H9 (cell line): ENCODE results near the gene LIN28B. TPM values are rescaled to one million over a fixed set of nuclear protein-coding genes. Genes with fewer than 3 reads are reported as not detected.
"Not testable (repeated sequence)": the region's sequence is repeated elsewhere in the genome, so short reads cannot be mapped to it uniquely, and the experiment has no call there.

Experiments used
- DNase-seq: peaks from one replicate; pipeline ENCODE4 v3.0.0-alpha.2; 2017
- H2AFZ ChIP-seq: one replicate; pipeline ENCODE4 v1.6.1; 2013; ENCODE audit warnings: mild to moderate bottlenecking, low read length, control low read depth, moderate library complexity
- H2AK5ac ChIP-seq: 2 replicates; pipeline ENCODE4 v1.6.1; 2013; ENCODE audit warnings: low read length, control low read depth, mixed read lengths; ENCODE audit not compliant: insufficient read length
- H2BK120ac ChIP-seq: one replicate; pipeline ENCODE4 v1.6.1; 2013; ENCODE audit warnings: low read depth, mild to moderate bottlenecking, low read length, control low read depth, inconsistent platforms; ENCODE audit not compliant: poor library complexity, severe bottlenecking
- H2BK12ac ChIP-seq: 2 replicates; pipeline ENCODE4 v1.6.1; 2013; ENCODE audit warnings: low read length, control low read depth, mixed read lengths, low read depth; ENCODE audit not compliant: insufficient read length
- H2BK15ac ChIP-seq: 2 replicates; pipeline ENCODE4 v1.6.1; 2013; ENCODE audit warnings: low read depth, low read length, control low read depth
- H2BK20ac ChIP-seq: one replicate; pipeline ENCODE4 v1.6.1; 2013; ENCODE audit warnings: low read depth, mild to moderate bottlenecking, low read length, control low read depth, inconsistent platforms; ENCODE audit not compliant: poor library complexity, severe bottlenecking
- H2BK5ac ChIP-seq: 2 replicates; pipeline ENCODE4 v1.6.1; 2013; ENCODE audit warnings: low read length, control low read depth, mixed read lengths; ENCODE audit not compliant: insufficient read length
- H3K14ac ChIP-seq: 2 replicates; pipeline ENCODE4 v1.6.1; 2013; ENCODE audit warnings: low read length, control low read depth; ENCODE audit not compliant: insufficient read depth
- H3K18ac ChIP-seq: 2 replicates; pipeline ENCODE4 v1.6.1; 2013; ENCODE audit warnings: low read depth, mild to moderate bottlenecking, mixed read lengths, low read length, control low read depth; ENCODE audit not compliant: insufficient read length
- H3K23ac ChIP-seq: 2 replicates; pipeline ENCODE4 v1.6.1; 2013; ENCODE audit warnings: low read length, control low read depth, mixed read lengths, low read depth; ENCODE audit not compliant: insufficient read length
- H3K23me2 ChIP-seq: 2 replicates; pipeline ENCODE4 v1.6.1; 2013; ENCODE audit warnings: low read depth, mild to moderate bottlenecking, mixed read lengths, low read length, control low read depth; ENCODE audit not compliant: insufficient read length, poor library complexity, severe bottlenecking
- H3K27ac ChIP-seq: 2 replicates; pipeline ENCODE4 v1.5.1; 2013; ENCODE audit warnings: low read length, control low read depth, mixed read lengths, low read depth; ENCODE audit not compliant: insufficient read length
- H3K27me3 ChIP-seq: 2 replicates; pipeline ENCODE4 v1.6.1; 2013; ENCODE audit warnings: low read length, control low read depth, inconsistent platforms; ENCODE audit not compliant: insufficient read depth
- H3K4ac ChIP-seq: 2 replicates; pipeline ENCODE4 v1.6.1; 2013; ENCODE audit warnings: low read depth, mild to moderate bottlenecking, control low read depth, inconsistent platforms, low read length, moderate library complexity
- H3K4me1 ChIP-seq: 2 replicates; pipeline ENCODE4 v1.6.1; 2013; ENCODE audit warnings: low read length, control low read depth, inconsistent platforms; ENCODE audit not compliant: insufficient read depth
- H3K4me2 ChIP-seq: 2 replicates; pipeline ENCODE4 v1.6.1; 2013; ENCODE audit warnings: low read length, control low read depth, mixed read lengths; ENCODE audit not compliant: insufficient read length, insufficient read depth
- H3K56ac ChIP-seq: 2 replicates; pipeline ENCODE4 v1.6.1; 2013; ENCODE audit warnings: low read depth, mild to moderate bottlenecking, mixed read lengths, low read length, control low read depth; ENCODE audit not compliant: insufficient read length
- H3K79me1 ChIP-seq: 2 replicates; pipeline ENCODE4 v1.6.1; 2013; ENCODE audit warnings: low read depth, mild to moderate bottlenecking, moderate library complexity, low read length, control low read depth, inconsistent platforms; ENCODE audit not compliant: insufficient read depth, poor library complexity, severe bottlenecking
- H3K79me2 ChIP-seq: 2 replicates; pipeline ENCODE4 v1.6.1; 2013; ENCODE audit warnings: low read length, control low read depth, inconsistent platforms; ENCODE audit not compliant: insufficient read depth
- H3K9ac ChIP-seq: 2 replicates; pipeline ENCODE4 v1.6.1; 2013; ENCODE audit warnings: low read length, control low read depth, mixed read lengths; ENCODE audit not compliant: insufficient read length; ENCODE audit errors: extremely low read depth
- H3K9me3 ChIP-seq: one replicate; pipeline ENCODE4 v1.6.1; 2013; ENCODE audit warnings: low read depth, low read length, inconsistent platforms; ENCODE audit not compliant: control insufficient read depth
- H3T11ph ChIP-seq: one replicate; pipeline ENCODE4 v1.6.1; 2013; ENCODE audit warnings: mild to moderate bottlenecking, low read length, control low read depth, inconsistent platforms
- H4K20me1 ChIP-seq: one replicate; pipeline ENCODE4 v1.6.1; 2013; ENCODE audit not compliant: control insufficient read depth, insufficient read length, insufficient read depth
- H4K5ac ChIP-seq: 2 replicates; pipeline ENCODE4 v1.6.1; 2013; ENCODE audit warnings: low read depth, mild to moderate bottlenecking, mixed read lengths, low read length, control low read depth; ENCODE audit not compliant: insufficient read length
- H4K8ac ChIP-seq: replicated peaks from 2 replicates; pipeline ENCODE4 v1.6.1; 2013; ENCODE audit warnings: low read length, control low read depth, mixed read lengths, low read depth; ENCODE audit not compliant: insufficient read length
- H4K91ac ChIP-seq: 2 replicates; pipeline ENCODE4 v1.6.1; 2013; ENCODE audit warnings: low read depth, mild to moderate bottlenecking, moderate library complexity, mixed read lengths, low read length, control low read depth; ENCODE audit not compliant: insufficient read length
- H3K27ac Mint-ChIP-seq, 3 experiments: 2 replicates in 2 of 3; 3 replicates in 1 of 3; pipeline ENCODE4 v1.8.0; 2020 to 2021; ENCODE audit warnings: mixed read lengths in 3 of 3, mild to moderate bottlenecking in 1 of 3, moderate library complexity in 1 of 3
- H3K27me3 Mint-ChIP-seq: 2 replicates; pipeline ENCODE4 v1.8.0; 2021; ENCODE audit warnings: low read depth, mild to moderate bottlenecking, moderate library complexity, mixed read lengths
- H3K36me3 Mint-ChIP-seq, 3 experiments: 2 replicates in 2 of 3; 3 replicates in 1 of 3; pipeline ENCODE4 v1.8.0; 2020 to 2021; ENCODE audit warnings: low read depth in 3 of 3, mixed read lengths in 3 of 3; ENCODE audit not compliant: insufficient read depth in 1 of 3
- H3K4me1 Mint-ChIP-seq, 2 experiments: 2 replicates each; pipeline ENCODE4 v1.8.0; 2020; ENCODE audit warnings: mixed read lengths in 2 of 2
- H3K4me3 Mint-ChIP-seq, 2 experiments: 2 replicates in 1 of 2; 3 replicates in 1 of 2; pipeline ENCODE4 v1.8.0; 2020 to 2021; ENCODE audit warnings: mild to moderate bottlenecking in 2 of 2, mixed read lengths in 2 of 2, moderate library complexity in 1 of 2
- H3K9me3 Mint-ChIP-seq, 2 experiments: 2 replicates in 1 of 2; 3 replicates in 1 of 2; pipeline ENCODE4 v1.8.0; 2020; ENCODE audit warnings: mild to moderate bottlenecking in 2 of 2, mixed read lengths in 2 of 2, moderate library complexity in 1 of 2
- WGBS: extraction: QIAGEN DNeasy Blood & Tissue Kit; methylation state at CpG from one replicate; pipeline ENCODE4 v1.1.7; 2013; ENCODE audit warnings: missing lambda C conversion rate, low lambda C conversion rate, mixed read lengths; ENCODE audit not compliant: insufficient read length; ENCODE audit errors: extremely low coverage; 5-methylcytosine and 5-hydroxymethylcytosine counted together
- total RNA-seq: library from RNA; stranded (reverse); gene quantifications from 2 replicates; pipeline ENCODE4 v1.2.1, GENCODE V29; 2021
- TF ChIP-seq, protein P1 (sequence below): fragments of 200-600 bp; sonication (generic); conservative IDR thresholded peaks from 3 replicates; pipeline ENCODE4 v1.8.0; 2021; ENCODE audit warnings: antibody characterized with exemption, mild to moderate bottlenecking

The LIN28B gene
- total RNA-seq, 1 experiment from 2014 or later: 110 TPM

DNA sequence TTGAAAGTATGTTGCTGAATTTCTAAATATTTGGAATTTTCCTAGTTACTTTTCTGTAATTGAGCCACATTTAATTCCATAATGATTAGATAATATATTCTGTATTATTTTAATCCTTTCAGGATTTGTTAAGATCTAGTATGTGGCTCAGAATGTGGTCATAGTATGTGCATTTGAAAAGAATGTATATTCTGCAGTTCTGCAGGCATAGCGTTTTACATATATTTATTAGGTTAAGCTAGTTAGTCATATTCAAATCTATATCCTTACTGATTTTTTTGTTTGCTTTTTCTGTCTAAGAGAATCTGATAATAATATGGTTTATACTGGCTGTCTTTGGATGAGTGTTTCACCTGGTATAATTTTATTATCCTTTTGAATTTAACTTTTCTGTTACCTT is 33.2 kb downstream of the LIN28B start:
- no peak overlapping the region for H3K4me3 Mint-ChIP-seq
- H3K27me3 Mint-ChIP-seq: no peaks in the 10 kb centered on the region
- Histone ChIP-seq H3K27me3 (no peaks in the 10 kb centered on the region), H4K8ac (no peak overlapping the region), H4K20me1 (no peaks in the 10 kb centered on the region), H3K9me3 (no peaks in the 10 kb centered on the region), H4K5ac (no peak overlapping the region), H3K4me1 (no peaks in the 10 kb centered on the region), H3K79me2 (peaks cover 4% of the 10 kb centered on the region; the same call in 1 of the 2 replicates), H3K79me1 (peaks cover 10% of the 10 kb centered on the region), H2BK15ac (no peak overlapping the region), H2AK5ac (no peak overlapping the region), H2BK5ac (no peak overlapping the region), H3K4ac (no peak overlapping the region), H3K27ac (no peak overlapping the region), H2BK12ac (no peak overlapping the region), H3K23me2 (no peaks in the 10 kb centered on the region), H2AFZ (no peak overlapping the region), H3K14ac (no peak overlapping the region), H2BK120ac (no peak overlapping the region), H3K4me2 (no peak overlapping the region), H3K18ac (no peak overlapping the region), H3T11ph (no peak overlapping the region), H4K91ac (no peak overlapping the region), H3K9ac (no peak overlapping the region), H3K23ac (no peak overlapping the region), H3K56ac (no peak overlapping the region), H2BK20ac (no peak overlapping the region)
- no peak for DNase-seq
- H3K27ac Mint-ChIP-seq: no peak overlapping the region
- peaks cover 13 to 20% of the 10 kb centered on the region in 2 experiments for H3K9me3 Mint-ChIP-seq
- no CpG with 5 or more reads among the region's 1 CpG for WGBS
- H3K4me1 Mint-ChIP-seq: peaks cover 14 to 17% of the 10 kb centered on the region in 2 experiments
- peaks cover 42 to 63% (median 61%) of the 10 kb centered on the region in 3 experiments for H3K36me3 Mint-ChIP-seq
- TF ChIP-seq, protein P1, sequence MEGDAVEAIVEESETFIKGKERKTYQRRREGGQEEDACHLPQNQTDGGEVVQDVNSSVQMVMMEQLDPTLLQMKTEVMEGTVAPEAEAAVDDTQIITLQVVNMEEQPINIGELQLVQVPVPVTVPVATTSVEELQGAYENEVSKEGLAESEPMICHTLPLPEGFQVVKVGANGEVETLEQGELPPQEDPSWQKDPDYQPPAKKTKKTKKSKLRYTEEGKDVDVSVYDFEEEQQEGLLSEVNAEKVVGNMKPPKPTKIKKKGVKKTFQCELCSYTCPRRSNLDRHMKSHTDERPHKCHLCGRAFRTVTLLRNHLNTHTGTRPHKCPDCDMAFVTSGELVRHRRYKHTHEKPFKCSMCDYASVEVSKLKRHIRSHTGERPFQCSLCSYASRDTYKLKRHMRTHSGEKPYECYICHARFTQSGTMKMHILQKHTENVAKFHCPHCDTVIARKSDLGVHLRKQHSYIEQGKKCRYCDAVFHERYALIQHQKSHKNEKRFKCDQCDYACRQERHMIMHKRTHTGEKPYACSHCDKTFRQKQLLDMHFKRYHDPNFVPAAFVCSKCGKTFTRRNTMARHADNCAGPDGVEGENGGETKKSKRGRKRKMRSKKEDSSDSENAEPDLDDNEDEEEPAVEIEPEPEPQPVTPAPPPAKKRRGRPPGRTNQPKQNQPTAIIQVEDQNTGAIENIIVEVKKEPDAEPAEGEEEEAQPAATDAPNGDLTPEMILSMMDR: no peak

DNA sequence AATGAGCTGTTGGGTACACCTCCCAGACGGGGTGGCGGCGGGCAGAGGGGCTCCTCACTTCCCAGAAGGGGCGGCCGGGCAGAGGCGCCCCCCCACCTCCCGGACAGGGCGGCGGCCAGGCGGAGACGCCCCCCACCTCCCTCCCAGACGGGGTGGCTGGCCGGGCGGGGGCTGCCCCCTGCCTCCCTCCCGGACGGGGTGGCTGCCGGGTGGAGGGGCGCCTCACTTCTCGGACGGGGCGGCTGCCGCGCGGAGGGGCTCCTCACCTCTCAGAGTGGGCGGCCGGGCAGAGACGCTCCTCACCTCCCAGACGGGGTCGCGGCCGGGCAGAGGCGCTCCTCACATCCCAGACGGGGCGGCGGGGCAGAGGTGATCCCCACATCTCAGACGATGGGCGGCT is 34.2 kb downstream of the LIN28B start:
- not testable (repeated sequence) for H3K79me2 ChIP-seq, H3K56ac ChIP-seq, H3K9ac ChIP-seq, H2BK120ac ChIP-seq, H3K79me1 ChIP-seq, H3K4me1 ChIP-seq, H4K5ac ChIP-seq, H4K20me1 ChIP-seq, H3K9me3 ChIP-seq, H3K23ac ChIP-seq, H2BK15ac ChIP-seq, H3K4ac ChIP-seq, H4K91ac ChIP-seq, H3K23me2 ChIP-seq, H2AK5ac ChIP-seq, H2BK12ac ChIP-seq, H3K4me3 Mint-ChIP-seq, H3K4me2 ChIP-seq, H2BK5ac ChIP-seq, H2AFZ ChIP-seq, H2BK20ac ChIP-seq, H3K27me3 Mint-ChIP-seq, H3K18ac ChIP-seq, H4K8ac ChIP-seq, H3T11ph ChIP-seq, H3K27ac Mint-ChIP-seq, H3K27ac ChIP-seq, H3K14ac ChIP-seq, DNase-seq, H3K27me3 ChIP-seq
- Mint-ChIP-seq H3K4me1 (peaks cover 9 to 11% of the 10 kb centered on the region in 2 experiments), H3K9me3 (peaks cover 13 to 20% of the 10 kb centered on the region in 2 experiments), H3K36me3 (peaks cover 37 to 55% (median 54%) of the 10 kb centered on the region in 3 experiments)
- no CpG with 5 or more reads among the region's 37 CpGs for WGBS
